ENCODE measurements around the gene SPEM3. TPM values are rescaled to one million over a fixed set of nuclear protein-coding genes. Genes with fewer than 3 reads are reported as not detected.

SPEM3 gene
- polyA plus RNA-seq, 3 donors: not detected

DNA sequence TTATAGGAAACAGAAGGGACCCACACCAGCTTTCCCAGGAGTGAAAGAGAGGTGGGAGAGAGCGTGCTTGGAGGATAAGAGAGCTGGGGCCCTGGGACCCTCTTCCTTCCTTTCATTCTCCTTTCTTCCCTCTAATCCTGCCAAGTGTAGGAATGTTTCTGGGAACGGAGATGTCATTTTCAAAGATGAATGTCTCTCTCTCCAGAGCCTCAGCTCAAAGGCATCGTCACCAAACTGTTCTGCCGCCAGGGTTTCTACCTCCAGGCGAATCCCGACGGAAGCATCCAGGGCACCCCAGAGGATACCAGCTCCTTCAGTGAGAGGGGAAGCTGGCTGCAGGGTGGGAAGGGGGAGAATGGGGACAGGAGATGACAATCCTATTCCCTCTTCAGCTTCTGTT, 12.6 kb downstream of the SPEM3 start:
- H3K4me1 ChIP-seq (ENCODE audit: control insufficient read depth in 1 of 2, insufficient read depth in 2 of 2, low read length in 2 of 2): peaks cover 53 to 60% of the 10 kb centered on the region in 2 donors
- Mint-ChIP-seq H3K27me3 (ENCODE audit: low read depth in 3 of 3) (peaks cover 68 to 89% (median 80%) of the 10 kb centered on the region in 3 donors), H3K9me3 (peaks cover 0 to 23% (median 11%) of the 10 kb centered on the region in 7 donors), H3K27ac (no peak overlapping the region), H3K4me1 (peaks cover 53% of the 10 kb centered on the region), H3K4me3 (peak overlapping the region in 1 of 2 donors; percentile 84), H3K36me3 (peaks cover 19% of the 10 kb centered on the region in 2 donors)
- WGBS (ENCODE audit: insufficient coverage): no CpG with 5 or more reads among the region's 7 CpGs
- H3K9me3 ChIP-seq (replicated peaks in 1 of 2; ENCODE audit: control insufficient read depth in 1 of 2, insufficient read depth in 1 of 2, low read length in 2 of 2): peaks cover 0 to 18% of the 10 kb centered on the region in 2 donors
- no peak overlapping the region for H3K4me2 ChIP-seq (replicated peaks; ENCODE audit: extremely low read depth, low read length, poor library complexity, severe bottlenecking)
- H3K9ac ChIP-seq (ENCODE audit: insufficient read depth, low read length, poor library complexity, severe bottlenecking): no peak overlapping the region
- H3K36me3 ChIP-seq (replicated peaks in 1 of 2; ENCODE audit: control insufficient read depth in 1 of 2, insufficient read depth in 2 of 2, low read length in 2 of 2): no peaks in the 10 kb centered on the region
- no peak overlapping the region for H3K4me3 ChIP-seq (replicated peaks in 1 of 3; ENCODE audit: low read depth in 2 of 3, low read length in 3 of 3)
- intact Hi-C loops (cut with micrococcal nuclease): no loop called here
- H3K27ac ChIP-seq (ENCODE audit: low read depth in 1 of 2, low read length in 2 of 2): no peak overlapping the region
- peaks cover 3% of the 10 kb centered on the region for H3K79me2 ChIP-seq (ENCODE audit: insufficient read depth, low read length)
- TF ChIP-seq, protein P1, sequence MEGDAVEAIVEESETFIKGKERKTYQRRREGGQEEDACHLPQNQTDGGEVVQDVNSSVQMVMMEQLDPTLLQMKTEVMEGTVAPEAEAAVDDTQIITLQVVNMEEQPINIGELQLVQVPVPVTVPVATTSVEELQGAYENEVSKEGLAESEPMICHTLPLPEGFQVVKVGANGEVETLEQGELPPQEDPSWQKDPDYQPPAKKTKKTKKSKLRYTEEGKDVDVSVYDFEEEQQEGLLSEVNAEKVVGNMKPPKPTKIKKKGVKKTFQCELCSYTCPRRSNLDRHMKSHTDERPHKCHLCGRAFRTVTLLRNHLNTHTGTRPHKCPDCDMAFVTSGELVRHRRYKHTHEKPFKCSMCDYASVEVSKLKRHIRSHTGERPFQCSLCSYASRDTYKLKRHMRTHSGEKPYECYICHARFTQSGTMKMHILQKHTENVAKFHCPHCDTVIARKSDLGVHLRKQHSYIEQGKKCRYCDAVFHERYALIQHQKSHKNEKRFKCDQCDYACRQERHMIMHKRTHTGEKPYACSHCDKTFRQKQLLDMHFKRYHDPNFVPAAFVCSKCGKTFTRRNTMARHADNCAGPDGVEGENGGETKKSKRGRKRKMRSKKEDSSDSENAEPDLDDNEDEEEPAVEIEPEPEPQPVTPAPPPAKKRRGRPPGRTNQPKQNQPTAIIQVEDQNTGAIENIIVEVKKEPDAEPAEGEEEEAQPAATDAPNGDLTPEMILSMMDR (IDR thresholded peaks at IDR 0.05): no peak
- no peak overlapping the region for H2AFZ ChIP-seq (ENCODE audit: insufficient read depth, low read depth, low read length, poor library complexity, severe bottlenecking)
- no peak for DNase-seq
- peaks cover 37 to 77% of the 10 kb centered on the region in 2 donors for H3K27me3 ChIP-seq (ENCODE audit: control insufficient read depth in 2 of 2, insufficient read depth in 2 of 2, low read length in 2 of 2)
- peaks cover 29% of the 10 kb centered on the region for H4K20me1 ChIP-seq (ENCODE audit: insufficient read depth, low read length)

DNA sequence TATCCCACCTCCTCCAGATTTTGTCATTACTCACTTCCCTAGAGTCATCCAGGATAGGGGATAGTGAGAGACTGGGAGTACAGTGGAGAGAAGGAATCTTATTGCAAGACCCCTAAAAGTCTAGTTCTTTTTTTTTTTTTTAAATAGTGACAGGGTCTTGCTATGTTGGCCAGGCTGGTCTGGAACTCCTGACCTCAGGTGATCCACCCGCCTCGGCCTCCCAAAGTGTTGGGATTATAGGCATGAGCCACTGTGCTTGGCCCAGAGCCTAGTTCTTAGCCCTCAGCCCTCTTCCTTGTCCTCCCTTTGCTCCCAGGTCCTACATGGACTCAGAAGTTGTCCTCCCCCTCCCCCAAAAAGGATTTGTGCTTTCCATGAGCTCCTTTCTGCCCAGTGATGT, 13.5 kb downstream of the SPEM3 start:
- TF ChIP-seq, protein P1 (IDR thresholded peaks at IDR 0.05): no peak
- no peaks in the 10 kb centered on the region for H3K79me2 ChIP-seq (ENCODE audit: insufficient read depth, low read length)
- no peak overlapping the region for H3K4me3 ChIP-seq (replicated peaks in 1 of 3; ENCODE audit: low read depth in 2 of 3, low read length in 3 of 3)
- Mint-ChIP-seq H3K9me3 (peaks cover 0 to 25% (median 14%) of the 10 kb centered on the region in 7 donors), H3K36me3 (peaks cover 20 to 21% of the 10 kb centered on the region in 2 donors), H3K4me1 (peaks cover 49% of the 10 kb centered on the region), H3K27me3 (ENCODE audit: low read depth in 3 of 3) (peaks cover 76 to 96% (median 89%) of the 10 kb centered on the region in 3 donors), H3K4me3 (peak overlapping the region in 1 of 2 donors; percentile 84), H3K27ac (no peak overlapping the region)
- H4K20me1 ChIP-seq (ENCODE audit: insufficient read depth, low read length): peaks cover 21% of the 10 kb centered on the region
- no peak overlapping the region for H3K4me2 ChIP-seq (replicated peaks; ENCODE audit: extremely low read depth, low read length, poor library complexity, severe bottlenecking)
- H3K27me3 ChIP-seq (ENCODE audit: control insufficient read depth in 2 of 2, insufficient read depth in 2 of 2, low read length in 2 of 2): peaks cover 46 to 86% of the 10 kb centered on the region in 2 donors
- H3K9ac ChIP-seq (ENCODE audit: insufficient read depth, low read length, poor library complexity, severe bottlenecking): no peak overlapping the region
- peaks cover 48 to 56% of the 10 kb centered on the region in 2 donors for H3K4me1 ChIP-seq (ENCODE audit: control insufficient read depth in 1 of 2, insufficient read depth in 2 of 2, low read length in 2 of 2)
- intact Hi-C loops (cut with micrococcal nuclease): no loop called here
- H3K9me3 ChIP-seq (replicated peaks in 1 of 2; ENCODE audit: control insufficient read depth in 1 of 2, insufficient read depth in 1 of 2, low read length in 2 of 2): peaks cover 0 to 21% of the 10 kb centered on the region in 2 donors
- H3K27ac ChIP-seq (ENCODE audit: low read depth in 1 of 2, low read length in 2 of 2): no peak overlapping the region
- WGBS (ENCODE audit: insufficient coverage): no CpG with 5 or more reads among the region's 2 CpGs
- no peaks in the 10 kb centered on the region for H3K36me3 ChIP-seq (replicated peaks in 1 of 2; ENCODE audit: control insufficient read depth in 1 of 2, insufficient read depth in 2 of 2, low read length in 2 of 2)
- no peak for DNase-seq
- H2AFZ ChIP-seq (ENCODE audit: insufficient read depth, low read depth, low read length, poor library complexity, severe bottlenecking): no peak overlapping the region
